NCI-H345 treated with DMSO at 0.1 percent for 48 hours (cell line): ENCODE measurements around the gene DNAH7.

ENCODE experiments used
- DNase-seq: peaks from one replicate; lab custom pipeline; 2025; ENCODE audit not compliant: unreplicated experiment; lab: John Stamatoyannopoulos, UW

Gene DNAH7

DNA sequence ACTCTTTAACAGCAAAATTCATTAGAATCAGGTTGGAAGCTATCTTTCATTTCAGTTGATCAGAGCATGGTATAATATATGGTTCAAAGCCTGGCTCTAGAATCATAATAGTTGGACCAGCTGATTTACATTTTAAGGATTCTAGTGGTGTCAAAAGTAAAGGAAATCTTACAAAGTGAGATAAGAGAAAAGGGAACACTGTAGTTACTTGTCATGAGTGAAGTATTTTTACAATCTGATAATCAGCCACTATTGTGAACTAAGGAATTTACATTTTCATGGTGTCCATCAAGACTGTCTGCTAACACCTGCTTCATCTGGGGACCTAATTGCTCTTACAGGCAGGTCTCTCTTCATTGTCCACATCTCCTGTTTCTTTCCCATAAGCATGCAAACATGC lies 250.5 kb downstream of the DNAH7 start:
- no peak for DNase-seq

GRCh38 chr2:195815083-195815482 lies 253.6 kb downstream of the DNAH7 start:
- DNase-seq, result no peak

DNA sequence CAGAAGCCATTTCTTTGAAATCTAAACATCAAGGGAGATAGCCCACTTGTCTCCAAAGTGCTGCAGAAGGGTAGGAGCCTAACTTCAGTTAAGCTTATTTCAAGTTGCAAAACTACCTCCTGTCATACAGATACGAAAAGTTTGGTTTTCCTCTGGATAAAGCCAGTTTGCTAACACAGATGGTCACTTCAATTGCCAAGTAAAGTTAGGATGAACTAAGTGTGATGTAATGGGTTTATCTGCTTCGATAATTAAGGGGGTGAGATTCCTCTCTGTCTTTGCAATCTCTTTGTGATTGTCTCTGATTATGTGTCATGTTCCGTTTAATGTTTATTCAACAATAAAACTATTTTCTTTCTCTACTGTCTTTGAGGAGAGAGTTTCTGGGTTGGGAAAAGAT lies 255.2 kb downstream of the DNAH7 start:
- DNase-seq, result no peak

DNA sequence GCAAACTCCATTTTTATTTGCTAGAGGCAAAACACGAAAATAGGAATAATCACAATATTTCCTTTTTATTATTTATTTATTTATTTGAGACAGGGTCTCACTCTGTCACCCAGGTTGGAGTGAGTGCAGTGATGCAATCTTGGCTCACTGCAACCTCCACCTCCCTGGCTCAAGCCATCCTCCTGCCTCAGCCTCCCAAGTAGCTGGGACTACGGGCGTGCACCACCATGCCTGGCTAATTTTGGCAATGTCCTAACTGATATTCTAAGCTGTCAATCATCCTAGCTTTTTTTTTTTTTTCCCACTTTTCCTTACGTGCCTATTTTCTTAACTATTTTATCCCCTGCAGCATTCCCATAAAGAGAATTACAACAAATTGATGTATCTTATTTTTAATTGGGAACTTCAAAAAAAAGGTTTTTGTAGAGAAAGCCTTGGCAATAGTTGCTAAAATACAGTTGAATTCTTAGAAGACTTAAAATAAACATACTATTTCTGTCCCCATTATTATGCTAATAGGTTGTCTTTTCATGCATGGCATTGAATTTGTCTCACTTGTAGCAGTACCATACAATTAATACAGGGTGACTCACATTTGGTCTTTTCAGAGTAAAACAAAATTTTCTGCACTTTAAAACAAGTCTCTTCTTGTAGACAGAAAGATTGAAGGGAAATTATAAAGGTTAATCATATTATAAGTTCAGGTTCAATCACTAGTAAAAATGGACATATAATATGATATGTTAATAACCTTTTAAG lies 258.1 kb downstream of the DNAH7 start:
- no peak for DNase-seq

DNA sequence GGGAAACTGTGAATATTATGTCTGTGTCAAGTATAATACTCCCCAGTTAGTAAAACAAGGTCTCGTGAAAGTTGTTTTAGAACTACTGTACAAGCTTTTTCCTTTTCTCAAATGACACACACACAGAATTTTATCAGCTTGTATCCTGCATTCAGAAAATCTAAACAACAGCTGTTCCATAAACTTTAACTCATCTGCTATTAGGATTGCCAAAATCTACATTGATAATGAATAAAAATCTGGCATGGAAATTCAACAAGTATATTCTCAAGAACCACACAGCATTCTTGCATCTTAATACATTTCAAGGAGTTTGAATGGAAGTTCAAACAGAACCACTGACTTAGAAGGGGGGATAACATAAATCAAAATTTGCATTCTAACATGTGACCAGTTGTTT lies 260.4 kb downstream of the DNAH7 start:
- DNase-seq, result no peak

DNA sequence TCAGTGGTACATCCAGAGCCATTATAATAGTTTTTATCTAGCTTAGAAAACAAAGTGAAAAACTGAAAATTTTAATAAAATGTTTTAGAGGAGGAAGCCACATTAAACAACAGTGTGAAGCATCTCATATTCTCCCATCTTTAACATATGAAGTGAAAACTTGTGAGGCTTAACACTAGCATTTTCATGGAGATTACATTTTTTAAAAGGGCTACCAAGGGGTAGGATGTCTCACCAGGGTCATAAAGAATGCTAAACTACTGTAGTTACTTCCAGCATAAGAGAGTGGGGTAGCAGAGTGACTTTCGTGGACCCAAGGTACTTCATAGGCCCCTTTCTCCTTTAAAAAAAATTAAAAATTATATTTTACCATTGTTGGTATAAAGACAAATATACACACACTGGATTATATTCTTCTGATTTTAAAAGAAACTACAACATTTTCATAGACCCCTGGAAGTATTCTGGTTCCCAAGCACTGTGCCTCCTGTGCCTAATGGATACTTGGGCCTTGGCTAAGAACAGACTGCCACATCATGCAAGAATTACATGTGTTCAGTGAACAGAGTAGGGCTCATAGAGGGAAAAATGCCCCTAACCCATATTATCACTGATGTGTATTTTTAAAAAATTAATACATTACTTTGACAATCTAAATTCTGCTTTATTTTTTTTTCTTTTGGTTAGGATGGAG lies 263.2 kb downstream of the DNAH7 start:
- no peak for DNase-seq

GRCh38 chr2:195795879-195796278 lies 272.8 kb downstream of the DNAH7 start:
- no peak for DNase-seq

- no peak for DNase-seq
Measured at GRCh38 chr2:195793881-195794280, 274.8 kb downstream of the DNAH7 start.

- no peak for DNase-seq
Measured at GRCh38 chr2:195782156-195782555, 286.5 kb downstream of the DNAH7 start.

GRCh38 chr2:195779491-195779890 lies 289.1 kb downstream of the DNAH7 start:
- no peak for DNase-seq

- DNase-seq, result no peak
Measured at GRCh38 chr2:195769975-195770374, 298.7 kb downstream of the DNAH7 start.

GRCh38 chr2:195768431-195768830 lies 300.2 kb downstream of the DNAH7 start:
- DNase-seq, result no peak

- DNase-seq, result no peak
Measured at GRCh38 chr2:195766691-195767090, 301.9 kb downstream of the DNAH7 start.

DNA sequence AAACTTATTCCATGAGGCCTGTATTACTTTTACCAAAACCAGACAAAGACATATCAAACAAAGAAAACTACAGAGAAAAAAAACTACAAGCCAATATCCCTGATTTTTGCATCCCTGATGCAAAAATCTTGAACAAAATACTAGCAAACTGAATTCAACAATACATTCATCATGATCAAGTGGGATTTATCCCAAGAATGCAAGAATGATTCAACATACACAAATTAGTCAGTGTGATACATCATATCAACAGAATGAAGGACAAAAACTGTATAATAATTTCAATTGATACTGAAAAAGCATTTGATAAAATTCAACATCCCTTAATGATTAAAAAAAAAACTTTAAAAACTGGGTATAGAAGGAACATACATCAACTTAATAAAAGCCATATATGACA lies 304.8 kb downstream of the DNAH7 start:
- DNase-seq, result no peak

DNA sequence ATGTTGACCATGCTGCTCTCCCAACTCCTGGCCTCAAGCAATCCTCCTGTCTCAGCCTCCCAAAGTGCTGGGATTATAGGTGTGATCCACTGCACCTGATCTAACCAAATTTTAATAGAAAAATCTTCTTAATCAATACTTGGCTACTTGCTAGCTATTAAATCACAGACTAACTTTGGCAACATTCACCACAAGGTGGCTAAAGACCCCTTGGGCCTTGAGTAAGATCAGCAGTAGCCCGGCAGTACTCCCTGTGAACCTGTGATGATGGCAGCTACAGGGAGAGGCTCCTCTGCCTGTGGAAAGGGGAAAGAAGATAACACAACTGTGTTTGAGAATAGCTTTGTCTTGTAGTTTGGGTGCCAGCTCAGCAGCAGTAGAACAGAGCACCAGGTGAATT lies 308.8 kb downstream of the DNAH7 start:
- DNase-seq, result no peak

GRCh38 chr2:195758846-195759245 lies 309.8 kb downstream of the DNAH7 start:
- no peak for DNase-seq

- DNase-seq, result no peak
Measured at GRCh38 chr2:195756218-195756942, 312.3 kb downstream of the DNAH7 start.

- no peak for DNase-seq
Measured at GRCh38 chr2:195741191-195741590, 327.4 kb downstream of the DNAH7 start.

- DNase-seq, result no peak
Measured at GRCh38 chr2:195737511-195738325, 330.9 kb downstream of the DNAH7 start.

GRCh38 chr2:195735347-195735746 lies 333.3 kb downstream of the DNAH7 start:
- DNase-seq, result no peak

GRCh38 chr2:195734931-195735330 lies 333.7 kb downstream of the DNAH7 start:
- no peak for DNase-seq
